HepG2 (cell line): ENCODE results near the gene SLC4A7. TPM values are rescaled to one million over a fixed set of nuclear protein-coding genes. Genes with fewer than 3 reads are reported as not detected.

Source experiments
- DNMT3B ChIP-seq: conservative IDR thresholded peaks from 2 replicates; pipeline ENCODE4 v1.6.1; 2016; ENCODE audit warnings: missing biosample characterization, control low read depth
- ERF ChIP-seq: IDR thresholded peaks from 2 replicates; pipeline ENCODE4 v1.6.1; 2018; ENCODE audit warnings: missing biosample characterization, missing genetic modification reagents
- FOSL1 ChIP-seq: sonication (generic); formaldehyde crosslinking; IDR thresholded peaks from 2 replicates; pipeline ENCODE4 v1.9.0; 2021; ENCODE audit warnings: missing genetic modification reagents, borderline replicate concordance
- FOXP1 ChIP-seq, 2 experiments: fragments of 450-650 bp in 1 of 2; IDR thresholded peaks; 2 replicates each; pipeline ENCODE4 v1.6.1; 2017 to 2018; ENCODE audit warnings: antibody characterized with exemption in 1 of 2
- GPN1 ChIP-seq: sonication (generic); formaldehyde crosslinking; IDR thresholded peaks from 2 replicates; pipeline ENCODE4 v1.5.1; 2020; ENCODE audit warnings: missing genetic modification reagents, borderline replicate concordance
- HDAC1 ChIP-seq: sonication (generic); formaldehyde crosslinking; IDR thresholded peaks from 2 replicates; pipeline ENCODE4 v1.5.1; 2020; ENCODE audit warnings: mild to moderate bottlenecking, missing genetic modification reagents
- HHEX ChIP-seq: IDR thresholded peaks from 2 replicates; pipeline ENCODE4 v1.6.1; 2016; ENCODE audit warnings: control low read depth
- HNF4G ChIP-seq, 2 experiments: sonication (generic) in 1 of 2; formaldehyde crosslinking in 1 of 2; IDR thresholded peaks; 2 replicates each; pipeline versions ENCODE4 v1.4.0 to v1.6.1; 2011 to 2020; ENCODE audit warnings: borderline replicate concordance in 2 of 2, low read depth in 2 of 2, mild to moderate bottlenecking in 2 of 2, low read length in 1 of 2, missing genetic modification reagents in 1 of 2, moderate library complexity in 1 of 2
- HOXA9 ChIP-seq: sonication (generic); formaldehyde crosslinking; IDR thresholded peaks from 2 replicates; pipeline ENCODE4 v1.8.1; 2022; ENCODE audit warnings: missing genetic modification reagents, mild to moderate bottlenecking, moderate library complexity, borderline replicate concordance
- MBNL3 ChIP-seq: fragments of 250-450 bp; sonication (Bioruptor Pico); conservative IDR thresholded peaks from 2 replicates; pipeline ENCODE4 v1.8.0; 2022; ENCODE audit warnings: mild to moderate bottlenecking, inconsistent platforms
- MXD4 ChIP-seq: IDR thresholded peaks from 2 replicates; pipeline ENCODE4 v1.6.1; 2016; ENCODE audit warnings: mild to moderate bottlenecking, missing biosample characterization, missing genetic modification reagents
- NCOA5 ChIP-seq: sonication (generic); formaldehyde crosslinking; IDR thresholded peaks from 2 replicates; pipeline ENCODE4 v1.4.0; 2020; ENCODE audit warnings: missing genetic modification reagents
- RBM39 ChIP-seq: fragments of 200-400 bp; formaldehyde crosslinking; IDR thresholded peaks from one replicate; pipeline ENCODE4 v1.6.1; 2018; ENCODE audit warnings: antibody characterized with exemption, mild to moderate bottlenecking, low read depth, low read length; ENCODE audit not compliant: poor library complexity, severe bottlenecking
- REPIN1 ChIP-seq: sonication (generic); formaldehyde crosslinking; IDR thresholded peaks from 2 replicates; pipeline ENCODE4 v1.8.0; 2022; ENCODE audit warnings: missing genetic modification reagents, low read depth, mild to moderate bottlenecking, borderline replicate concordance
- SIN3B ChIP-seq: fragments of 150-350 bp; IDR thresholded peaks from 2 replicates; pipeline ENCODE4 v1.6.1; 2014; ENCODE audit warnings: low read length
- TCF7L2 ChIP-seq: IDR thresholded peaks from 2 replicates; pipeline ENCODE4 v1.6.1; 2011; ENCODE audit warnings: mild to moderate bottlenecking, low read depth, low read length, moderate library complexity
- TOE1 ChIP-seq: sonication (generic); formaldehyde crosslinking; IDR thresholded peaks from 2 replicates; pipeline ENCODE4 v1.4.0; 2020; ENCODE audit warnings: mild to moderate bottlenecking, missing genetic modification reagents
- TOPORS ChIP-seq: sonication (generic); formaldehyde crosslinking; IDR thresholded peaks from 2 replicates; pipeline ENCODE4 v1.8.0; 2023; ENCODE audit warnings: mild to moderate bottlenecking, missing genetic modification reagents
- WIZ ChIP-seq: sonication (generic); formaldehyde crosslinking; IDR thresholded peaks from 2 replicates; pipeline ENCODE4 v1.5.1; 2020; ENCODE audit warnings: mild to moderate bottlenecking, missing genetic modification reagents
- ZBTB21 ChIP-seq: sonication (generic); formaldehyde crosslinking; IDR thresholded peaks from 2 replicates; pipeline ENCODE4 v1.4.0; 2020; ENCODE audit warnings: missing genetic modification reagents
- ZFAT ChIP-seq: sonication (generic); formaldehyde crosslinking; conservative IDR thresholded peaks from 2 replicates; pipeline ENCODE4 v1.8.1; 2023; ENCODE audit warnings: missing genetic modification reagents, inconsistent platforms
- ZNF17 ChIP-seq: sonication (generic); formaldehyde crosslinking; IDR thresholded peaks from 2 replicates; pipeline ENCODE4 v1.5.0; 2020; ENCODE audit warnings: mild to moderate bottlenecking, missing genetic modification reagents
- ZNF225 ChIP-seq: sonication (generic); formaldehyde crosslinking; IDR thresholded peaks from 2 replicates; pipeline ENCODE4 v1.4.0; 2020; ENCODE audit warnings: mild to moderate bottlenecking, missing genetic modification reagents
- ZNF615 ChIP-seq: sonication (generic); formaldehyde crosslinking; IDR thresholded peaks from 2 replicates; pipeline ENCODE4 v1.5.0; 2020; ENCODE audit warnings: mild to moderate bottlenecking, missing genetic modification reagents, borderline replicate concordance
- ZNF768 ChIP-seq: sonication (generic); formaldehyde crosslinking; IDR thresholded peaks from 2 replicates; pipeline ENCODE4 v1.4.0; 2020; ENCODE audit warnings: missing genetic modification reagents
- polyA plus RNA-seq, 8 experiments: library from polyadenylated mRNA; depleted of rRNA in 3 of 8; stranded (reverse) in 7 of 8; unstranded in 1 of 8; fragments of >200 nt; fragmentation: Illumina TruSeq in 4 of 8; extraction: Trizol in 4 of 8; gene quantifications; 2 replicates each; pipeline versions ENCODE4 v1.2.1 to v1.2.3, GENCODE V29; 2011 to 2016; ENCODE audit warnings: low read depth in 4 of 8, missing spikeins in 1 of 8, mixed read lengths in 1 of 8; ENCODE audit not compliant: insufficient read depth in 1 of 8
- total RNA-seq, 5 experiments: library from RNA; depleted of rRNA; stranded (reverse); fragments of >200 nt; fragmentation: Illumina TruSeq; extraction: Trizol; gene quantifications; 2 replicates each; pipeline ENCODE4 v1.2.3, GENCODE V29; 2016; ENCODE audit warnings: low read depth in 1 of 5
- TF ChIP-seq, protein P1 (sequence below): sonication (generic); formaldehyde crosslinking; IDR thresholded peaks from 2 replicates; pipeline ENCODE4 v1.4.0; 2020; ENCODE audit warnings: missing genetic modification reagents
- TF ChIP-seq, protein P2 (sequence below): sonication (generic); formaldehyde crosslinking; conservative IDR thresholded peaks from 2 replicates; pipeline ENCODE4 v1.4.0; 2020; ENCODE audit warnings: missing genetic modification reagents
- TF ChIP-seq, protein P3 (sequence below): IDR thresholded peaks from 2 replicates; pipeline ENCODE4 v1.6.1; 2016; ENCODE audit warnings: low read depth, control low read depth

Gene SLC4A7
- total and polyA plus RNA-seq, 2 of the 13 experiments (the other 11 are each of a cell fraction or from before 2014, with no cell fraction given): 16.4 to 43.8 TPM

DNA sequence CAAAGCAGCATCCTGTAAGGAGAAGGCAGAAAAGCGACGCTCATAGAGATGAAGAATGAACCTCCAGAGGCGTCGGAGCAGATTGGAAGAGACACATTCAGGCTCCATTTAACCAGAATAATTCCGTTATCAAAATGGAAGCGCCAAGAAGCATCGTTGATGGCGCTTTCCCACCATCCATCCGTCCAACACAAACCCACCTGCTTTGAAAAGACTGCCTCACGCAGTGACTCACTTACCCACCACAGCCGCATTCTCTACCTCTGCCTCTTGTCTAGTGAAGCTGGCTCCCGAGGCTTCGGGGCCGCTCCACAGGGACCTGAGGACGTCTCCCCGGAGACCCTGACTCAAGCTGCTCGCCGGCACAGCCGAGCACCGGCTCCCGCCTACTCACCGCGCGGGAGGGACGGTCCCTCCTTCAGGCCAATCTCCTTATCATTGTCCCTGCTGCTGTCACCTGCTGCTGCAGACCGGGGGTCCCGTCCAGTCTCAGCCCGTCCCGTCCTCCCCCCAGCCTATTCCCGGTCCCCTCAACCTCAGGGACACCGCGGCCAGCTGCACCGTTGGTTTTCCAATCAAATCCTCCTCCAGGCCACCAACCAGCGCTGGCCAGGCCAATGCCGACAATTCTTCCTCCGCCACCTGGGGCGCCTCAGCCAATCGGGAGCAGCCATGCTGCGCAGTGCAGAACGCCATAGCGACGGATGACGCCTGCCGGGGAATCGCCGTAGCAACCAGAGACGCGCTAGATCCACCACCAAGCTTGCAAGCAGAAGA is 115.2 kb downstream of the SLC4A7 start, which contains the start of gene NEK10 (continued):
- TF ChIP-seq DNMT3B (CRISPR knock-in tag) (no peak), ERF (0 out of 2 replicates have a peak, but pooled peaks have one; percentile 58), ZBTB21 (CRISPR knock-in tag) (no peak), HOXA9 (CRISPR knock-in tag) (no peak), TCF7L2 (no peak), MBNL3 (CRISPR knock-in tag) (no peak), NCOA5 (CRISPR knock-in tag) (no peak), WIZ (CRISPR knock-in tag) (no peak; the same call in 1 of the 2 replicates), GPN1 (CRISPR knock-in tag) (no peak), HHEX (CRISPR knock-in tag) (no peak), ZNF225 (CRISPR knock-in tag) (no peak; the same call in 1 of the 2 replicates), RBM39 (peak; percentile 74), REPIN1 (CRISPR knock-in tag) (peak; percentile 73; the same call in 1 of the 2 replicates), ZNF17 (no peak), FOSL1 (CRISPR knock-in tag) (no peak), HNF4G (IDR thresholded peaks at IDR 0.05; ENCODE audit: borderline replicate concordance, low read depth, low read length) (peak; percentile 13; the same call in 1 of the 2 replicates), HNF4G (CRISPR knock-in tag; IDR thresholded peaks at IDR 0.05; ENCODE audit: borderline replicate concordance, low read depth) (no peak), TOE1 (no peak), FOXP1 (IDR thresholded peaks at IDR 0.05) (no peak), FOXP1 (CRISPR knock-in tag; IDR thresholded peaks at IDR 0.05) (no peak), HDAC1 (CRISPR knock-in tag) (peak; percentile 99), ZFAT (no peak), SIN3B (peak; percentile 65), TOPORS (no peak), ZNF768 (peak; percentile 45; the same call in 1 of the 2 replicates), ZNF615 (no peak), MXD4 (CRISPR knock-in tag) (peak; percentile 89; the same call in 1 of the 2 replicates)
- TF ChIP-seq, protein P1, sequence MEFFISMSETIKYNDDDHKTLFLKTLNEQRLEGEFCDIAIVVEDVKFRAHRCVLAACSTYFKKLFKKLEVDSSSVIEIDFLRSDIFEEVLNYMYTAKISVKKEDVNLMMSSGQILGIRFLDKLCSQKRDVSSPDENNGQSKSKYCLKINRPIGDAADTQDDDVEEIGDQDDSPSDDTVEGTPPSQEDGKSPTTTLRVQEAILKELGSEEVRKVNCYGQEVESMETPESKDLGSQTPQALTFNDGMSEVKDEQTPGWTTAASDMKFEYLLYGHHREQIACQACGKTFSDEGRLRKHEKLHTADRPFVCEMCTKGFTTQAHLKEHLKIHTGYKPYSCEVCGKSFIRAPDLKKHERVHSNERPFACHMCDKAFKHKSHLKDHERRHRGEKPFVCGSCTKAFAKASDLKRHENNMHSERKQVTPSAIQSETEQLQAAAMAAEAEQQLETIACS (CRISPR knock-in tag): 0 out of 2 replicates have a peak, but pooled peaks have one; percentile 21
- TF ChIP-seq, protein P2, sequence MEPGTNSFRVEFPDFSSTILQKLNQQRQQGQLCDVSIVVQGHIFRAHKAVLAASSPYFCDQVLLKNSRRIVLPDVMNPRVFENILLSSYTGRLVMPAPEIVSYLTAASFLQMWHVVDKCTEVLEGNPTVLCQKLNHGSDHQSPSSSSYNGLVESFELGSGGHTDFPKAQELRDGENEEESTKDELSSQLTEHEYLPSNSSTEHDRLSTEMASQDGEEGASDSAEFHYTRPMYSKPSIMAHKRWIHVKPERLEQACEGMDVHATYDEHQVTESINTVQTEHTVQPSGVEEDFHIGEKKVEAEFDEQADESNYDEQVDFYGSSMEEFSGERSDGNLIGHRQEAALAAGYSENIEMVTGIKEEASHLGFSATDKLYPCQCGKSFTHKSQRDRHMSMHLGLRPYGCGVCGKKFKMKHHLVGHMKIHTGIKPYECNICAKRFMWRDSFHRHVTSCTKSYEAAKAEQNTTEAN (CRISPR knock-in tag): no peak
- TF ChIP-seq, protein P3, sequence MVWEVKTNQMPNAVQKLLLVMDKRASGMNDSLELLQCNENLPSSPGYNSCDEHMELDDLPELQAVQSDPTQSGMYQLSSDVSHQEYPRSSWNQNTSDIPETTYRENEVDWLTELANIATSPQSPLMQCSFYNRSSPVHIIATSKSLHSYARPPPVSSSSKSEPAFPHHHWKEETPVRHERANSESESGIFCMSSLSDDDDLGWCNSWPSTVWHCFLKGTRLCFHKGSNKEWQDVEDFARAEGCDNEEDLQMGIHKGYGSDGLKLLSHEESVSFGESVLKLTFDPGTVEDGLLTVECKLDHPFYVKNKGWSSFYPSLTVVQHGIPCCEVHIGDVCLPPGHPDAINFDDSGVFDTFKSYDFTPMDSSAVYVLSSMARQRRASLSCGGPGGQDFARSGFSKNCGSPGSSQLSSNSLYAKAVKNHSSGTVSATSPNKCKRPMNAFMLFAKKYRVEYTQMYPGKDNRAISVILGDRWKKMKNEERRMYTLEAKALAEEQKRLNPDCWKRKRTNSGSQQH (CRISPR knock-in tag): no peak
